Neural cell (in vitro differentiated cells): Measurements from ENCODE around the gene SLC41A1. TPM values are rescaled to one million over a fixed set of nuclear protein-coding genes. Genes with fewer than 3 reads are reported as not detected.

Experiments used
- H2AFZ ChIP-seq: fragments of 200-600, 300-800 bp; sonication (generic), shearing (Covaris generic); 2 replicates; pipeline ENCODE4 v1.6.0; 2014; ENCODE audit warnings: low read depth, mild to moderate bottlenecking, antibody characterized with exemption, low read length, moderate library complexity
- H3F3A ChIP-seq: fragments of 200-600 bp; shearing (Covaris generic); 2 replicates; pipeline ENCODE4 v1.6.1; 2016; ENCODE audit warnings: mild to moderate bottlenecking, moderate library complexity, mixed read lengths, antibody characterized with exemption, low read length; ENCODE audit not compliant: insufficient read depth, poor library complexity, severe bottlenecking
- H3K27ac ChIP-seq: fragments of 200-600, 300-800 bp; sonication (generic), shearing (Covaris generic); 2 replicates; pipeline ENCODE4 v1.5.1; 2014; ENCODE audit warnings: mild to moderate bottlenecking, low read length, moderate library complexity
- H3K27me3 ChIP-seq: fragments of 300-800, 200-600 bp; sonication (generic), shearing (Covaris generic); 2 replicates; pipeline ENCODE4 v1.6.0; 2014; ENCODE audit warnings: mild to moderate bottlenecking, low read depth, low read length, moderate library complexity; ENCODE audit not compliant: insufficient read depth
- H3K36me3 ChIP-seq: fragments of 300-800, 200-600 bp; sonication (generic), shearing (Covaris generic); 2 replicates; pipeline ENCODE4 v1.5.1; 2014; ENCODE audit warnings: mild to moderate bottlenecking, antibody characterized with exemption, low read length, moderate library complexity; ENCODE audit not compliant: insufficient read depth
- H3K4me2 ChIP-seq: fragments of 300-800, 200-600 bp; sonication (generic), shearing (Covaris generic); 2 replicates; pipeline ENCODE4 v1.6.0; 2014; ENCODE audit warnings: mild to moderate bottlenecking, low read length
- H3K4me3 ChIP-seq: fragments of 300-800, 200-600 bp; sonication (generic), shearing (Covaris generic); 2 replicates; pipeline ENCODE4 v1.5.1; 2014; ENCODE audit warnings: mild to moderate bottlenecking, low read length, moderate library complexity
- H3K79me2 ChIP-seq: fragments of 200-600 bp; shearing (Covaris generic); replicated peaks from 2 replicates; pipeline ENCODE4 v1.6.0; 2014; ENCODE audit warnings: mild to moderate bottlenecking, low read length, moderate library complexity; ENCODE audit not compliant: insufficient read depth
- H3K9ac ChIP-seq: fragments of 300-800, 200-600 bp; sonication (generic), shearing (Covaris generic); 2 replicates; pipeline ENCODE4 v1.6.1; 2016; ENCODE audit warnings: mild to moderate bottlenecking, low read length, mixed read lengths
- H3K9me2 ChIP-seq: fragments of 200-600 bp; shearing (Covaris generic); 2 replicates; pipeline ENCODE4 v1.6.1; 2016; ENCODE audit warnings: mild to moderate bottlenecking, low read length, mixed read lengths; ENCODE audit not compliant: insufficient read depth
- H3K9me3 ChIP-seq: fragments of 200-600, 300-800 bp; sonication (generic), shearing (Covaris generic); 2 replicates; pipeline ENCODE4 v1.6.1; 2016; ENCODE audit warnings: mild to moderate bottlenecking, mixed run types, low read length, moderate library complexity, mixed read lengths
- H4K20me1 ChIP-seq: fragments of 200-600 bp; shearing (Covaris generic); 2 replicates; pipeline ENCODE4 v1.6.1; 2016; ENCODE audit warnings: mild to moderate bottlenecking, mixed run types; ENCODE audit not compliant: insufficient read depth
- EP300 ChIP-seq: fragments of 450-650 bp; conservative IDR thresholded peaks from 2 replicates; pipeline ENCODE4 v1.6.1; 2014; ENCODE audit warnings: antibody characterized with exemption, mild to moderate bottlenecking, moderate library complexity; ENCODE audit not compliant: poor library complexity, severe bottlenecking
- EZH2 ChIP-seq: fragments of 200-600, 300-800 bp; shearing (Covaris generic), sonication (generic); IDR thresholded peaks from 2 replicates; pipeline ENCODE4 v1.6.1; 2014; ENCODE audit warnings: antibody characterized with exemption, low read length, borderline replicate concordance, mild to moderate bottlenecking; ENCODE audit not compliant: insufficient read depth, poor library complexity, severe bottlenecking
- MXI1 ChIP-seq: fragments of 450-650 bp; conservative IDR thresholded peaks from 2 replicates; pipeline ENCODE4 v1.6.1; 2014; ENCODE audit warnings: antibody characterized with exemption, mild to moderate bottlenecking; ENCODE audit not compliant: poor library complexity, severe bottlenecking
- POLR2AphosphoS5 ChIP-seq: IDR thresholded peaks from 2 replicates; pipeline ENCODE4 v1.6.1; 2012
- RAD21 ChIP-seq: fragments of 450-650 bp; conservative IDR thresholded peaks from 2 replicates; pipeline ENCODE4 v1.6.1; 2014; ENCODE audit warnings: antibody characterized with exemption, mild to moderate bottlenecking, moderate library complexity
- REST ChIP-seq: IDR thresholded peaks from 2 replicates; pipeline ENCODE4 v1.6.1; 2012; ENCODE audit warnings: borderline replicate concordance
- SMC3 ChIP-seq: fragments of 450-650 bp; conservative IDR thresholded peaks from 2 replicates; pipeline ENCODE4 v1.6.1; 2014; ENCODE audit warnings: antibody characterized with exemption, mild to moderate bottlenecking, moderate library complexity; ENCODE audit not compliant: poor library complexity
- TAF1 ChIP-seq: IDR thresholded peaks from 2 replicates; pipeline ENCODE4 v1.6.1; 2012; ENCODE audit warnings: low read depth
- polyA minus RNA-seq: library from RNA; depleted of rRNA, polyadenylated mRNA; stranded (reverse); fragments of >200 nt; gene quantifications from 2 replicates; pipeline ENCODE4 v1.2.3, GENCODE V29; 2014
- polyA plus RNA-seq: library from polyadenylated mRNA; depleted of rRNA; stranded (reverse); fragments of >200 nt; gene quantifications from 2 replicates; pipeline ENCODE4 v1.2.3, GENCODE V29; 2014
- TF ChIP-seq, protein P1 (sequence below): fragments of 450-650 bp; IDR thresholded peaks from 2 replicates; pipeline ENCODE4 v1.5.1; 2014; ENCODE audit warnings: antibody characterized with exemption, mild to moderate bottlenecking, moderate library complexity; ENCODE audit not compliant: poor library complexity, severe bottlenecking

The SLC41A1 gene
- polyA plus RNA-seq = 3.4 and 4.2 TPM in 2 replicates
- 8.8 and 11.5 TPM in 2 replicates for polyA minus RNA-seq

DNA sequence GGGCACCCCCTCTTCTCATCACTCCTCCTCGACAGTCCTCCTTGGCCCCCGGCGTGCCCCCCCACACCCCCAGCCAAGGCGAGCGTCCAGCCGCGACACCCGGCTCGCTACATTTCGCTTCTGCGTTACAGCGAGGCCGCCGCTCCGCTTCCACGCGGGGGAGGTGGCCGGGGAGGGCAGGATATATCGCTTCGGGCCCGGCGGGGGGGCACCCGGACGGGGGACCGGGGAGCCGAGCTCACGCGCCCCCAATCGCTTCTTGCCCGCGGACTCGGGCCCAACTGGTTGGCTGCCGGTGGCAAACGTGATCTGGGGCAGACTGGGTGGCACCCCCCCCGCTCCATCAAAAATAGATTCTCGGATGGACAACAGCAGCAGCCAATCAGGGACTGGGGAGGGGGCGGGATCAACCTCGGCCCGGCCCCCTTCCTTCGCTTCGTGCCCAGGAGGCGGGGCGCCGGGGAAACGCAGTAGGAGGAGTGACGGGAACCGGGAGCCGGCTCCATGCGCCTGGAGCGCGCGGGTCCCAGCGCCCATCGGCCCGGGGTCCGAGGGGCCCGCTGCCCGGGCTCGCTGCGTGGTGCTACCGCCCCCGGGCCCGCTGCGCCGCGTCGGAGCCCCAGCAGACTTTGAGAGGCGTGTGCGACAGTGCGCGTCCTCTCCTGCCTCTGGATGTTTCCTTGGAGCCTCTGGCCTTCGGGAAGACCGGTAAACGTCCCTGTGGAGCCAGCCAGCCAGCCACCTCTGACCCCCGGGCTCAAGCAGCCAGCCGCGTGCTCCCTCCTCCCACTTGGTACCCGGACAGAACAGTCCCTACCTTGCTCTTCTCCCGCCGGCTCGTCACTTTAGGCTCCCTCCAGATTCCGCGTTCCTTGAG lies at the start of gene SLC41A1:
Gene SLC41A1, minus strand, starts transcription at position 321 of the 877 bp plus-strand sequence. CDS start 2,757 bp downstream, outside the sequence.
- Histone ChIP-seq H3F3A (no peaks in the 10 kb centered on the region), H3K27ac (peak within 1 kb of the TSS; percentile 60)

DNA sequence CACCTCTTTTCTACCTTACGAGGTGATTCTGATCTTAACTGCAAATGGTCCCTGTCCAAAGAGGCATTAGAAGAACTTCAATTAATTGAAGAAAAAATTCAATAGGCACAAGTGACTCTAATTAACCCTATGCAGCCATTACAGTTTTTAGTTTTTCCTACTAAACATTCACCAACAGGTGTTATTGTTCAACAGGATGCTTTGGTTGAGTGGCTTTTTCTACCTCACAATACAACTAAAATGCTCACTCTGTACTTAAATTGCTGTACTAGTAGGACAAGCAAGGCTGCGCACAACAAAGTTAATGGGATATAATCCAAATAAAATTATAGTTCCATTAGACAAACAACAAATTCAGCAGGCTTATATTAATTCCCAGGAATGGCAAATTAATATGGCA lies 48.5 kb upstream of the SLC41A1 start:
- Histone ChIP-seq H3K9ac (no peak overlapping the region), H3K4me3 (no peak overlapping the region), H3K27me3 (no peaks in the 10 kb centered on the region), H3K9me3 (no peaks in the 10 kb centered on the region), H3K79me2 (no peaks in the 10 kb centered on the region), H3K4me2 (no peak overlapping the region), H3F3A (no peaks in the 10 kb centered on the region), H2AFZ (no peak overlapping the region), H4K20me1 (no peaks in the 10 kb centered on the region), H3K9me2 (no peaks in the 10 kb centered on the region), H3K36me3 (no peaks in the 10 kb centered on the region), H3K27ac (no peak overlapping the region)
- TF ChIP-seq SMC3 (no peak), EZH2 (no peak), EP300 (no peak), REST (no peak)

More for the DNA sequence above, at the start of gene SLC41A1:
- Histone ChIP-seq H3K4me3 (peak within 1 kb of the TSS; percentile 94), H3K4me2 (peak within 1 kb of the TSS; percentile 59), H4K20me1 (no peaks in the 10 kb centered on the region), H3K9me2 (no peaks in the 10 kb centered on the region), H3K27me3 (no peaks in the 10 kb centered on the region), H3K9me3 (no peaks in the 10 kb centered on the region), H3K79me2 (no peaks in the 10 kb centered on the region), H3K36me3 (no peaks in the 10 kb centered on the region), H3K9ac (peak within 1 kb of the TSS; percentile 88), H2AFZ (peak within 1 kb of the TSS; percentile 93)
- peak; percentile 22 for TF ChIP-seq REST
- TF ChIP-seq EZH2 = no peak
- TF ChIP-seq TAF1 = peak; percentile 33
- TF ChIP-seq EP300 = peak; percentile 43
- peak; percentile 40 for TF ChIP-seq SMC3
- TF ChIP-seq MXI1 = peak; percentile 88
- TF ChIP-seq, protein P1, sequence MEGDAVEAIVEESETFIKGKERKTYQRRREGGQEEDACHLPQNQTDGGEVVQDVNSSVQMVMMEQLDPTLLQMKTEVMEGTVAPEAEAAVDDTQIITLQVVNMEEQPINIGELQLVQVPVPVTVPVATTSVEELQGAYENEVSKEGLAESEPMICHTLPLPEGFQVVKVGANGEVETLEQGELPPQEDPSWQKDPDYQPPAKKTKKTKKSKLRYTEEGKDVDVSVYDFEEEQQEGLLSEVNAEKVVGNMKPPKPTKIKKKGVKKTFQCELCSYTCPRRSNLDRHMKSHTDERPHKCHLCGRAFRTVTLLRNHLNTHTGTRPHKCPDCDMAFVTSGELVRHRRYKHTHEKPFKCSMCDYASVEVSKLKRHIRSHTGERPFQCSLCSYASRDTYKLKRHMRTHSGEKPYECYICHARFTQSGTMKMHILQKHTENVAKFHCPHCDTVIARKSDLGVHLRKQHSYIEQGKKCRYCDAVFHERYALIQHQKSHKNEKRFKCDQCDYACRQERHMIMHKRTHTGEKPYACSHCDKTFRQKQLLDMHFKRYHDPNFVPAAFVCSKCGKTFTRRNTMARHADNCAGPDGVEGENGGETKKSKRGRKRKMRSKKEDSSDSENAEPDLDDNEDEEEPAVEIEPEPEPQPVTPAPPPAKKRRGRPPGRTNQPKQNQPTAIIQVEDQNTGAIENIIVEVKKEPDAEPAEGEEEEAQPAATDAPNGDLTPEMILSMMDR = peak; percentile 22
- peak; percentile 53 for TF ChIP-seq POLR2AphosphoS5
- TF ChIP-seq RAD21 = peak; percentile 30
